Right atrium auricular region (tissue), 2 donors: ENCODE measurements around the gene SV2B. TPM values are rescaled to one million over a fixed set of nuclear protein-coding genes. Genes with fewer than 3 reads are reported as not detected.

Experiments used
- DNase-seq: peaks from one replicate; pipeline ENCODE4 v3.0.0-alpha.2; 2019; ENCODE audit warnings: low spot score
- H3K27ac ChIP-seq, 2 donors: fragments of 200-600 bp; sonication (generic); 1 replicate in 1 of 2; 2 replicates in 1 of 2; pipeline ENCODE4 v1.5.1; 2016 to 2019
- H3K27me3 ChIP-seq, 2 donors: fragments of 200-600 bp; sonication (generic); one replicate each; pipeline versions ENCODE4 v1.5.1 to v1.6.0; 2017 to 2019
- H3K36me3 ChIP-seq: fragments of 200-600 bp; sonication (generic); one replicate; pipeline ENCODE4 v1.5.1; 2016
- H3K4me1 ChIP-seq, 2 donors: fragments of 200-600 bp; sonication (generic); one replicate each; pipeline versions ENCODE4 v1.5.1 to v1.6.0; 2017 to 2019
- H3K4me3 ChIP-seq, 2 donors: fragments of 200-600 bp; sonication (generic); 1 replicate in 1 of 2; 2 replicates in 1 of 2; pipeline ENCODE4 v1.5.1; 2017 to 2019; ENCODE audit warnings: mild to moderate bottlenecking in 1 of 2, moderate library complexity in 1 of 2
- H3K9me3 ChIP-seq, 2 donors: fragments of 200-600 bp; sonication (generic); one replicate each; pipeline ENCODE4 v1.5.1; 2019
- total RNA-seq, 2 donors: library from RNA; depleted of rRNA; stranded (reverse); fragments of >200 nt; gene quantifications; one replicate each; pipeline ENCODE4 v1.1.0, GENCODE V29; 2016
- TF ChIP-seq, protein P1 (sequence below), 2 donors: fragments of 200-600 bp; sonication (generic); IDR thresholded peaks; one replicate each; pipeline ENCODE4 v1.5.1; 2019; ENCODE audit warnings: antibody characterized with exemption in 2 of 2

SV2B gene
- total RNA-seq, 2 donors from 2014 or later: 0.24 to 0.56 TPM

GRCh38 chr15:91258415-91258759 is 158.3 kb downstream of the SV2B start:
- no peak overlapping the region for H3K4me3 ChIP-seq
- H3K9me3 ChIP-seq: no peaks in the 10 kb centered on the region
- no peak overlapping the region for H3K27ac ChIP-seq
- peaks cover 0 to 2% of the 10 kb centered on the region in 2 donors for H3K4me1 ChIP-seq
- no peak for DNase-seq
- no peaks in the 10 kb centered on the region for H3K27me3 ChIP-seq
- TF ChIP-seq, protein P1, sequence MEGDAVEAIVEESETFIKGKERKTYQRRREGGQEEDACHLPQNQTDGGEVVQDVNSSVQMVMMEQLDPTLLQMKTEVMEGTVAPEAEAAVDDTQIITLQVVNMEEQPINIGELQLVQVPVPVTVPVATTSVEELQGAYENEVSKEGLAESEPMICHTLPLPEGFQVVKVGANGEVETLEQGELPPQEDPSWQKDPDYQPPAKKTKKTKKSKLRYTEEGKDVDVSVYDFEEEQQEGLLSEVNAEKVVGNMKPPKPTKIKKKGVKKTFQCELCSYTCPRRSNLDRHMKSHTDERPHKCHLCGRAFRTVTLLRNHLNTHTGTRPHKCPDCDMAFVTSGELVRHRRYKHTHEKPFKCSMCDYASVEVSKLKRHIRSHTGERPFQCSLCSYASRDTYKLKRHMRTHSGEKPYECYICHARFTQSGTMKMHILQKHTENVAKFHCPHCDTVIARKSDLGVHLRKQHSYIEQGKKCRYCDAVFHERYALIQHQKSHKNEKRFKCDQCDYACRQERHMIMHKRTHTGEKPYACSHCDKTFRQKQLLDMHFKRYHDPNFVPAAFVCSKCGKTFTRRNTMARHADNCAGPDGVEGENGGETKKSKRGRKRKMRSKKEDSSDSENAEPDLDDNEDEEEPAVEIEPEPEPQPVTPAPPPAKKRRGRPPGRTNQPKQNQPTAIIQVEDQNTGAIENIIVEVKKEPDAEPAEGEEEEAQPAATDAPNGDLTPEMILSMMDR (IDR thresholded peaks at IDR 0.05): no peak
- no peaks in the 10 kb centered on the region for H3K36me3 ChIP-seq

DNA sequence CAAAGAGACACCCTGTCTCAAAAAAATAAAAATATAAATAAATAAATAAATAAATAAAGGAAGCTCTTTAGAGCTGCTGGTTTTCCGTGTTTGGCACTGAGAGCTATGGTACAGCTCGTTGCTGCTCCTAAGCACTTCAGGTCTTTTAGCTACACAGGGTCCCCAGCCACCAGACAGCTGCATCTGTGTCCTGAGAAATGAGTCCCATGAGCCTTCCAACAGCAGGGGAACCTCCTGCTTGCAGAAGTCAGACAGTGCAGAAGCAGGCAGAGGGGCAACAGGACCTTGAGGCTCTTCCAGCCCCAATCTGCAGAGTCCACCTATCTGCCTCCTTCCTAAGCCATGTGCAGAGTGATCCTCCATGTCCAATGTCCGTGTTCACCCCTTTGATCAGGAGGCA is 159.0 kb downstream of the SV2B start:
- Histone ChIP-seq H3K27me3 (no peaks in the 10 kb centered on the region), H3K9me3 (no peaks in the 10 kb centered on the region), H3K4me3 (no peak overlapping the region), H3K27ac (no peak overlapping the region), H3K4me1 (peaks cover 0 to 9% of the 10 kb centered on the region in 2 donors), H3K36me3 (no peaks in the 10 kb centered on the region)
- no peak for DNase-seq
- TF ChIP-seq, protein P1 (IDR thresholded peaks at IDR 0.05): no peak

DNA sequence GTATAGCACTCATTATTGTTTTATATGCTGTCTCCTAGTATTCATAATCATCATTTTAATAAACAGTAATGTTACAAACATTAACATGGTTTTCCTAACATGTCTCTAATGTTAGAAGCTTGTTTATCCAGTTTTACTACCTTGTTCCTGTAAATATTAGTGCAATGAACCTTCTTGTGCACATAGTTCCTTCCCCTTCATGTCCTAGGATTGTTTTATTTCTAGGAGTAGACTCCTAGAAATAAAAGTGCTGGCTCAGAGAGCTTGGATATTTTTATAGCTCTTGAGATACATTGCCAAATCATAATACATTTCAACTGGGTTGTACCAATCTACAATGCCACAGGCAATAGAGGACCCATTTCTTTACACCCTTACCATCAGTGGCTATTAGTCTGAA is 161.3 kb downstream of the SV2B start:
- Histone ChIP-seq H3K36me3 (no peaks in the 10 kb centered on the region), H3K9me3 (no peaks in the 10 kb centered on the region), H3K4me1 (peaks cover 0 to 26% of the 10 kb centered on the region in 2 donors), H3K27ac (no peak overlapping the region), H3K27me3 (no peaks in the 10 kb centered on the region), H3K4me3 (no peak overlapping the region)
- DNase-seq: no peak
- TF ChIP-seq, protein P1 (IDR thresholded peaks at IDR 0.05): no peak

GRCh38 chr15:91263632-91264531 is 163.8 kb downstream of the SV2B start:
- TF ChIP-seq, protein P1 (IDR thresholded peaks at IDR 0.05): no peak
- Histone ChIP-seq H3K27ac (peak overlapping the region; percentile 71 to 76), H3K9me3 (no peaks in the 10 kb centered on the region)

GRCh38 chr15:91264651-91265351 is 164.7 kb downstream of the SV2B start:
- peak overlapping the region in 1 of 2 donors; percentile 27 for H3K4me3 ChIP-seq
- no peaks in the 10 kb centered on the region for H3K36me3 ChIP-seq
- H3K4me1 ChIP-seq: peaks cover 0 to 26% of the 10 kb centered on the region in 2 donors
- H3K27ac ChIP-seq: peak overlapping the region; percentile 71 to 76
- no peaks in the 10 kb centered on the region for H3K27me3 ChIP-seq
- no peak for DNase-seq
- no peaks in the 10 kb centered on the region for H3K9me3 ChIP-seq
- TF ChIP-seq, protein P1 (IDR thresholded peaks at IDR 0.05): no peak

More at GRCh38 chr15:91263632-91264531, 163.8 kb downstream of the SV2B start:
- Histone ChIP-seq H3K27me3 (no peaks in the 10 kb centered on the region), H3K4me3 (peak overlapping the region; percentile 0 to 27), H3K4me1 (peaks cover 0 to 26% of the 10 kb centered on the region in 2 donors), H3K36me3 (no peaks in the 10 kb centered on the region)
- DNase-seq: peak; percentile 93
